A673 (cell line): ENCODE data around the gene CENPVL3.

Experiments
- EZH2 ChIP-seq: fragments of 200-600 bp; sonication (generic); IDR thresholded peaks from 2 replicates; pipeline ENCODE4 v1.6.1; 2017; ENCODE audit warnings: borderline replicate concordance, low read depth, mild to moderate bottlenecking, mixed read lengths, antibody characterized with exemption, low read length; ENCODE audit not compliant: poor library complexity, severe bottlenecking
- TF ChIP-seq, protein P1 (sequence below): fragments of 300-800, 200-600 bp; sonication (generic); conservative IDR thresholded peaks from 2 replicates; pipeline ENCODE4 v1.5.1; 2017; ENCODE audit warnings: low read depth, mild to moderate bottlenecking, antibody characterized with exemption, low read length, moderate library complexity, mixed read lengths

DNA sequence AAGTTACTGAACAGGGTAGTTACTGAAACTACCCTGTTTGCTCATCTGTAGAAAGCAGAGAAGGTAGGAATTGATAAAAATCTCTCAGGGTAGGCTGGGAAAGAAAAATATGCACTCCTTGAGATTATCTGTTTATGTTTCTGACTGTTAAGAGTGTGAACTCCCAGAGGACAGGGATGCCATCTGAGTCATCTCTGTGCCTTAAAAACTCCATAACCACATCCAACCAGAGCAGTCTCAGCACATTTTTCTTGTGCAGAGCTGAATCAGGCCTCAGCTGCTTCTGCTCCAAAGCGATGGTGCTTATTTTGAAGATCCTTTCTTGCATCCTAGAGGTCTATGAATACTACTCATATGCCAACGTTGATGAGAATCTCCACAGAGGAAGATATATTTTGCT, 9.9 kb downstream of the CENPVL3 start:
- TF ChIP-seq, protein P1, sequence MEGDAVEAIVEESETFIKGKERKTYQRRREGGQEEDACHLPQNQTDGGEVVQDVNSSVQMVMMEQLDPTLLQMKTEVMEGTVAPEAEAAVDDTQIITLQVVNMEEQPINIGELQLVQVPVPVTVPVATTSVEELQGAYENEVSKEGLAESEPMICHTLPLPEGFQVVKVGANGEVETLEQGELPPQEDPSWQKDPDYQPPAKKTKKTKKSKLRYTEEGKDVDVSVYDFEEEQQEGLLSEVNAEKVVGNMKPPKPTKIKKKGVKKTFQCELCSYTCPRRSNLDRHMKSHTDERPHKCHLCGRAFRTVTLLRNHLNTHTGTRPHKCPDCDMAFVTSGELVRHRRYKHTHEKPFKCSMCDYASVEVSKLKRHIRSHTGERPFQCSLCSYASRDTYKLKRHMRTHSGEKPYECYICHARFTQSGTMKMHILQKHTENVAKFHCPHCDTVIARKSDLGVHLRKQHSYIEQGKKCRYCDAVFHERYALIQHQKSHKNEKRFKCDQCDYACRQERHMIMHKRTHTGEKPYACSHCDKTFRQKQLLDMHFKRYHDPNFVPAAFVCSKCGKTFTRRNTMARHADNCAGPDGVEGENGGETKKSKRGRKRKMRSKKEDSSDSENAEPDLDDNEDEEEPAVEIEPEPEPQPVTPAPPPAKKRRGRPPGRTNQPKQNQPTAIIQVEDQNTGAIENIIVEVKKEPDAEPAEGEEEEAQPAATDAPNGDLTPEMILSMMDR = no peak
- TF ChIP-seq EZH2 = no peak
